T-helper 1 cell treated with Interleukin-12 subunit alpha and Interleukin-12 subunit beta and Interleukin-4 antibody, amounts not matched to agents 30 ng/mL and 1 ng/mL, for 36 hours (primary cell): ENCODE measurements around the gene XYLT2. TPM values are rescaled to one million over a fixed set of nuclear protein-coding genes. Genes with fewer than 3 reads are reported as not detected.
"Not testable (repeated sequence)": the region's sequence is repeated elsewhere in the genome, so short reads cannot be mapped to it uniquely, and the experiment has no call there.

Experiments
- intact Hi-C: fragments of 100-400 bp; cut with micrococcal nuclease; formaldehyde crosslinking; loops from one replicate; pipeline ENCODE4 v1.15.1; 2024
- total RNA-seq: library from RNA; stranded (reverse); gene quantifications from 2 replicates; pipeline ENCODE4 v1.2.3, GENCODE V29; 2022

The XYLT2 gene
- total RNA-seq, 1 donor from 2014 or later: 31.1 TPM

DNA sequence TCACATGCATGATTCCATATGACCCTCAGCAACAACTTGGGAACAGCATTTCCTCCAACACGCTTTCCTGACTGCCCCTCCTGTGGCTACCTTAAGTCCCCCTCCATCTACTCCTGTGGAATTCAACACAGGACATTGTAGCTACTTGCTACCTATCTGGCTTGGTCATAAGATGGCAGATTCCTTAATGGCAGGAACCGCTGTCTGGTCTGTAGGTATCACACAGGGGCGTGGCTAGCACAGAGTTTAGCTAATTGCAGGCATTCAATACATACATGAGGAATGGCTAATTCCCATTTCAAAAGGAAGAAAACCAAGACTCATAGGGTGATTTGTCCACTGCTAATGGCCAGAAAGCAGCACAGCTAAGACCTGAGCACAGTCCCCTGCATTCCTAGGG is 42.8 kb downstream of the XYLT2 start:
- intact Hi-C loops: no loop called here

DNA sequence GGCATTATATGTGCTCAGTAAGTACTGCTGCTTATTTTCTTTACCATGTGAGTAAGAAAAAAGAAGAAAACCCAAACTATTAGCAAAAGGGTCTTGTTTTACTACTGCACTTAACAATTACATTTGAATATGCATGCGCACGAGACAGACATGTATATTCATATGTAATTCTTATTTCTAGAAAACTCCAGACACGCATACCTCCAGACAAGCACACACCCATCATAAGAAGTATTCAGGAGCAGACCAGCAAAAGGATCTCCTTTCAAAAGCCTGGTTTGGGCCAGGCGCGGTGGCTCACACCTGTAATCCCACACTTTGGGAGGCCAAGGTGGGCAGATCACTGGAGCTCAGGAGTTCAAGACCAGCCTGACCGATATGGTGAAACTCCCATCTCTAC is 43.6 kb downstream of the XYLT2 start:
- intact Hi-C loops: no loop called here

DNA sequence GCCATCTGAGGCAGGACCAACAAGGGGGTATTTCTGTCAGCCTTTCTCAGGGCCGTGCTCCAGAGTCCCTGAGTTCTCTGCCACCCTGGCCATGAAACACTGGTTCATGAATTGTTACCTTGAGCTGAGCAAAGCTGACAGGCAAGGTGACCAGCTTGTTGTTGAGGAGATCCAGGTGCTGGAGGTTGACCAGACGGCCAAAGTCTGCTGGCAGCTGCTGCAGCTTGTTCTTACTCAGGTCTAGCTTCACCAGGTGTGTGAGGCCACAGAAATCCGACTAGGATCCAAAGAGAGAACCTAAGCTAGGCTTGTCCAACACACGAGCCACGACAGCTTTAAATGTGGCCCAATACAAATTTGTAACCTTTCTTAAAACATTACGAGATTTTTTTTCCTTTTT is 46.7 kb downstream of the XYLT2 start:
- intact Hi-C loops: loop anchor here (10.0 kb wide), 1 partner anchor 312 kb away; the partner anchor contains the start of gene ANKRD40

- intact Hi-C loops: loop anchor here (10.0 kb wide), 1 partner anchor 311 kb away; the partner anchor contains the start of gene ANKRD40
Measured at GRCh38 chr17:50393700-50394099, 47.8 kb downstream of the XYLT2 start.

GRCh38 chr17:50394711-50395110 is 48.8 kb downstream of the XYLT2 start:
- intact Hi-C loops: loop anchor here (10.0 kb wide), 1 partner anchor 310 kb away; the partner anchor contains the start of gene ANKRD40

DNA sequence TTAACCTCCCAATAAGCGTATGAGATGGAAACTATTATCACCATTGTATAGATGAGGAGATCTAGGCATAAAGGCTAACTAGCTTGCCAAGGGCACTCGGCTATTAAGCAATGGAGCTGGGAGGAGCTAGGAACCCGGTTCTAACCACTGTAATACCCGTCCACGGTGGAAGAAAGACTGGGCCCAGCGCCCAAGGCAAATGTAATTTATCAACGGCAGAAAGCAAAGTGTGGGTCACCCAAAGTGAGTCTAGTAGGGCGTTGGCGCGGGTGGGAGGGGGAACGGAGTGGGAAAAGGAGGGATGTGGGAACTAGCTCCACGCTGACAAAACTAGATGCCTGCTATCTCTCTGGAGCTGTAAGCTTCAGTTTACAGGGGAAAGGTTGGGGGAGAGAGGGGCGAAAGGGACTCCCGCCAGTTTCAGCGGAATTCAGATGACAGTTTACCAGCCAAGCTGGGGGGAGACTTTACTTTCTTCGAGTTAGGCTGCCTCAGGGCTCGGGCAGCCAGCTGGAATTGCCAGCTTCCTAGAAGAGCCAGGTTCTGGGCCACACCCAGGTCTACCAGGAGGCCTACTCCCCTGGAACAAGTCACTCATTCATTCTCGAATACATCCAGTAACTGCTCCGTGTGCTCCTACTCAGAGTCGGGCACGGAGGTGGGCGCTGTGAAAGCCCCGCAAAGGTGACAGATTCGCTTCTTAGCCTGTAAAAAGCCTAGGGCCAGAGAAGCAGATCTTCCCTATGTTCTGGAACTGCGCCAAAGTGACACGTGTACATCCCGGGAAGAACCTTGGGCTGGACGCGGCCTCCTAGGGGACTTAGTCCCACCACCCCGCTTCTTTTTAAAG is 50.6 kb downstream of the XYLT2 start:
- intact Hi-C loops: loop anchor here (1.0 to 10.0 kb wide), 7 partner anchors 23 to 308 kb away; partner anchors contain the start of genes ANKRD40, EME1, MRPL27 and RSAD1

DNA sequence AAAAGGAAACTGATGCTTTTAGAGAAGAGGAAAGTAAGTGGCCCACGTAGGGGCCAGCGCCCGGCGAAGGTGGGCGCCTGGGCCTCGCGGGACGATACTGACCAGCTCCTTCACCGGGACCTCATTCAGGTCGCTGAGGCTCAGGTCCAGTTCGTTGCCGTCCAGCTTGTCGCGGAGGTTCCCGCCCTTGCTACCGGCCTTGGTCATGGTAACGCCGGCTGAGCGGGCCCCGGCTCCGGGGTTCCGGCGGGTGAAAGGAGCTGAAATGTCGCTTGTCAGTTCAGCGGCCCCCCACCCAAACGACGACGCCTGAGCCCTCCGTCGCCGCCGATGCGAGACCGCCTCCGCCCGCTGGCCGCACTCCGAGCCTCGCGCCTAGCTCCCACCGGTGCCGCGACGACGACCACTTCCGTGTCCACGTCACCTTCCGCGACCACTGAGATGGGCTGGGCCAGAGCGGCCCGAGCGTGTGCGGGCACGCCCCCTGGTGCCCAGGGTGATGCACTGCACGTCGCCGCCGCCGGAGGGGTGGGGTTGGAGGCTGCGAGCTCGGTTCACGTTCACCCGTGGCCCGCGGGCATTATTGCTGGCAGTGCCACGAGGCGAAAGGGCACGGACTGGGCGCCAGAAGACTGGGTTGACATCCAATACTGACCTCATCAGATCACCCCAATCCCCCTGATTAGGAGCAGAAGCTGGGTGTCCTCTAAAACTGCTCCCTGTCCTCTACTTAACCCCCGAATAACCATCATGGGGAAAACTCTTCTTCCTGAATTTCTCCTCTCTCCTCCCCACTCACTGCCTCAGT is 51.4 kb downstream of the XYLT2 start, which contains the start of gene LRRC59:
Gene LRRC59 (minus strand): TSS at position 413 of the 808 bp plus-strand sequence. CDS start 206 bp downstream, at position 207.
- intact Hi-C loops: loop anchor here (1.0 to 10.0 kb wide), 7 partner anchors 24 to 307 kb away; partner anchors contain the start of genes ANKRD40, EME1, MRPL27 and RSAD1

DNA sequence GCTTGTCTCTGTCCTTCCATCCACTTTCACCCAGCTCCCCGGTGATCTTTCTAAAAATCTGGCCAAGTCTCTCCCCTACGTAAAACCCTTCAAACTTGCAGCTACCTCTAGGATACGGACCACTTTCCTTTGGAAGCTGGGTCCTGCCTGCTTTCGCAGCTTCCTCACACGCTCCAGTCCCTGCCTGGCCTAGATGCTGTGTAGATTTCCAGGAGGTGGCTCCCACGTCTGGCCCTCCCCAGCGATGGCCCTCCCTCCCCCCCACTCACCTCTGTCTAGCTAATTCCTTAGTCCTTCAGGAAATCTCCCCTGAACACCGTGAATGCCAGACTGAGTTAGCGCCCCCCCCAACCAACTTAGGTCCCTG is 52.0 kb downstream of the XYLT2 start:
- intact Hi-C loops: loop anchor here (1.0 to 10.0 kb wide), 7 partner anchors 23 to 307 kb away; partner anchors contain the start of genes ANKRD40, EME1, MRPL27 and RSAD1

DNA sequence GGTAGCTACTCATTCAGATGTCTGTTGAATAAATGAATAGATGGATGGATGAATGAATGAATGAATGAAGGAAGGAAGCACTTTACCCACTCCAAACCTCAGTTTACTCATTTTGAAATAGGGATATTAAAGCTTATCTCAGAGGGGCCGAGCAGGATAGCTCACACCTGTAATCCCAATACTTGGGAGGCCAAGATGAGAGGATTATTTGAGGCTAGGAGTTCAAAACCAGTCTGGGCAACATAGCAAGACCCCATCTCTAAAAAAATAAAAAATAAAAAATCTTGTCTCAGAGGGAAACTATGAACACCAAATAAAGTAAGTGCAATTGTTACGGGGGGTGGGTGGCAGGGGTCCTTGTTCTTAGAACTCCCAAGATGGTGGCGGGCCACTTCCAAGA is 52.7 kb downstream of the XYLT2 start:
- intact Hi-C loops: loop anchor here (10.0 kb wide), 1 partner anchor 306 kb away; the partner anchor contains the start of gene ANKRD40

DNA sequence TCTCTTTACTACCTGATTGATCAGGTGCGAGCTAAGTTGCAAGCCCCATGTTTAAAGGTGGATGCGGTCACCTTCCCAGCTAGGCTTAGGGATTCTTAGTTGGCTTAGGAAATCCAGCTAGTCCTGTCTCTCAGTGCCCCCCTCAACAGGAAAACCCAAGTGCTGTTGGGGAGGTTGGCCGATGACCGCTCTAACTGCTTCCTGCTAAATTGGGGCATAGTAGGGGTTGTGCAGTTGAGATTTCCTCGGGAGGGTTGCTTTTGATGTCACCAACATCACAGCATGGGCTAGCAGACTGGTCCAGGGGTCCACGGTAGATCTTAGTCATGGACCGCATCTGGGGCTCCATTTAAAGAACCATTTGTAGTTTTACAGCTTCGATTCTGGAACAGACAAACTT is 53.7 kb downstream of the XYLT2 start:
- intact Hi-C loops: loop anchor here (10.0 kb wide), 1 partner anchor 305 kb away; the partner anchor contains the start of gene ANKRD40

- intact Hi-C loops: not testable (repeated sequence)
Measured at GRCh38 chr17:50405351-50405750, 59.4 kb downstream of the XYLT2 start.

DNA sequence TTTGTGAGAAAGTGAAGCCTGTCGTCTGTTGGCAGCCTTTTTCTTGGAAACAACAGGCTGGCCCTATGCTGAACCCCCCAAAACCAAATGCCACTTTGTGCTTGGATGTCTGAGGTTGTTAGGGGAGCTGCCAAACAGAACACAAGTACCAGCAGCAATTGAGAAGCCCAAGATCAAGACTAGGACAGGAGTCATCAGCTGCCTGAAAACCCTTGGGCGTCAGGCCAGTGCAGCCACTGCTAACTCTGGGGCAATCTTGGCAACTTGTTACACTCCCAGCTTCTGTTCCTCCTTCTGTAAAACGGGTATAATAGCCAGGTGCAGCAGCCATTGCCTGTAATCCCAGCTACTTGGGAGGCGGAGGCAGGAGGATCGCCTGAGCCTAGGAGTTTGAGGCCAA is 60.7 kb downstream of the XYLT2 start:
- intact Hi-C loops: no loop called here

GRCh38 chr17:50407921-50408320 is 62.0 kb downstream of the XYLT2 start:
- intact Hi-C loops: no loop called here

Other genes with a start within 250 kb of the XYLT2 start
- gene SAMD14, start 216.0 kb upstream of the XYLT2 start, total RNA-seq: 2.0 and 2.7 TPM in 2 replicates
- gene PPP1R9B, start 195.4 kb upstream of the XYLT2 start, total RNA-seq: 179 and 183 TPM in 2 replicates
- gene SGCA, start 180.1 kb upstream of the XYLT2 start, total RNA-seq: 0.54 and 1.0 TPM in 2 replicates
- 0.17 and 0.47 TPM in 2 replicates for gene COL1A1, start 144.5 kb upstream of the XYLT2 start, total RNA-seq
- 0.29 and 0.34 TPM in 2 replicates for gene TMEM92, start 71.7 kb upstream of the XYLT2 start, total RNA-seq
- 60.9 and 68.5 TPM in 2 replicates for gene MRPL27, start 27.1 kb downstream of the XYLT2 start, total RNA-seq
- 13.1 and 15.8 TPM in 2 replicates for gene EME1, start 27.1 kb downstream of the XYLT2 start, total RNA-seq
- 82.4 and 82.6 TPM in 2 replicates for gene LRRC59, start 51.4 kb downstream of the XYLT2 start, total RNA-seq
- gene ACSF2, start 80.1 kb downstream of the XYLT2 start, total RNA-seq: 18.6 and 24.6 TPM in 2 replicates
- gene CHAD, start 122.8 kb downstream of the XYLT2 start, total RNA-seq: not detected in 2 replicates
- gene RSAD1, start 132.7 kb downstream of the XYLT2 start, total RNA-seq: 35.5 and 36.1 TPM in 2 replicates
- 7.5 and 8.2 TPM in 2 replicates for gene MYCBPAP, start 162.3 kb downstream of the XYLT2 start, total RNA-seq
- 0.05 TPM in 1 of 2 replicates, not detected in the other for gene EPN3, start 186.6 kb downstream of the XYLT2 start, total RNA-seq
- 13.2 and 14.4 TPM in 2 replicates for gene SPATA20, start 201.0 kb downstream of the XYLT2 start, total RNA-seq
- not detected in 2 replicates for gene CACNA1G, start 214.6 kb downstream of the XYLT2 start, total RNA-seq